MCF 10A (cell line): ENCODE measurements around the gene ZNF469. TPM values are rescaled to one million over a fixed set of nuclear protein-coding genes. Genes with fewer than 3 reads are reported as not detected.

Experiments
- BruUV-seq: library from RNA; stranded (reverse); fragments of 400-500 nt; replicated peaks from 2 replicates; lab custom pipeline; 2021; lab: Mats Ljungman, UMichigan
- CTCF ChIA-PET: fragments of 300-600 bp; sonication (Branson Sonifier 250); formaldehyde crosslinking; extraction: SDS; loops from one replicate; lab custom pipeline; 2021; ENCODE audit warnings: antibody characterized with exemption, inconsistent platforms; lab: Yijun Ruan, JAX
- POLR2A ChIA-PET: fragments of 300-600, 350-650 bp; sonication (Branson Sonifier 250); formaldehyde crosslinking; extraction: SDS; loops from one replicate; lab custom pipeline; 2020; ENCODE audit warnings: antibody characterized with exemption, inconsistent platforms; lab: Yijun Ruan, JAX
- DNase-seq: peaks from one replicate; pipeline ENCODE4 v3.0.0-alpha.2; 2018; ENCODE audit not compliant: unreplicated experiment
- H3K27ac Mint-ChIP-seq: one replicate; pipeline ENCODE4 v1.8.0; 2022; ENCODE audit warnings: mild to moderate bottlenecking, low read depth, mixed read lengths; ENCODE audit not compliant: unreplicated experiment
- H3K27me3 Mint-ChIP-seq: one replicate; pipeline ENCODE4 v1.8.0; 2022; ENCODE audit warnings: mixed read lengths; ENCODE audit not compliant: insufficient read depth, unreplicated experiment
- H3K36me3 Mint-ChIP-seq: one replicate; pipeline ENCODE4 v1.8.0; 2022; ENCODE audit warnings: mild to moderate bottlenecking, moderate library complexity, mixed read lengths; ENCODE audit not compliant: insufficient read depth, unreplicated experiment
- H3K4me1 Mint-ChIP-seq: one replicate; pipeline ENCODE4 v1.8.0; 2022; ENCODE audit warnings: mixed read lengths; ENCODE audit not compliant: insufficient read depth, unreplicated experiment
- H3K4me3 Mint-ChIP-seq: one replicate; pipeline ENCODE4 v1.8.0; 2022; ENCODE audit warnings: mild to moderate bottlenecking, moderate library complexity, mixed read lengths; ENCODE audit not compliant: unreplicated experiment
- H3K9me3 Mint-ChIP-seq: one replicate; pipeline ENCODE4 v1.8.0; 2022; ENCODE audit warnings: mixed read lengths; ENCODE audit not compliant: unreplicated experiment
- CTCF ChIP-seq: fragments of 200-600 bp; IDR thresholded peaks from one replicate; pipeline ENCODE4 v1.8.0; 2022; ENCODE audit warnings: antibody characterized with exemption, mild to moderate bottlenecking; ENCODE audit not compliant: unreplicated experiment
- intact Hi-C: fragments of 100-400 bp; cut with micrococcal nuclease; formaldehyde crosslinking; loops from 2 replicates; pipeline ENCODE4 v1.14.1; 2022
- total RNA-seq: library from RNA; stranded (reverse); gene quantifications from 2 replicates; pipeline ENCODE4 v1.2.3, GENCODE V29; 2022

Gene ZNF469
- total RNA-seq, 1 experiment from 2014 or later: not detected

GRCh38 chr16:88383401-88384221, 852 bp downstream of the ZNF469 start:
- no peak for DNase-seq
- Mint-ChIP-seq H3K27ac (no peak overlapping the region), H3K4me3 (no peak overlapping the region), H3K9me3 (no peaks in the 10 kb centered on the region), H3K4me1 (no peaks in the 10 kb centered on the region), H3K36me3 (peaks cover 6% of the 10 kb centered on the region), H3K27me3 (no peaks in the 10 kb centered on the region)
- TF ChIP-seq CTCF: no peak
- intact Hi-C loops: no loop called here
- BruUV-seq: no TSS peak
- ChIA-PET POLR2A (no interaction called here), CTCF (no interaction called here)

GRCh38 chr16:88384222-88385111, 1.7 kb downstream of the ZNF469 start:
- no peak overlapping the region for H3K27ac Mint-ChIP-seq
- no peaks in the 10 kb centered on the region for H3K4me1 Mint-ChIP-seq
- no peak for TF ChIP-seq CTCF
- H3K36me3 Mint-ChIP-seq: peaks cover 6% of the 10 kb centered on the region
- ChIA-PET POLR2A (no interaction called here), CTCF (no interaction called here)
- no peaks in the 10 kb centered on the region for H3K9me3 Mint-ChIP-seq
- BruUV-seq: no TSS peak
- peaks cover 7% of the 10 kb centered on the region for H3K27me3 Mint-ChIP-seq
- H3K4me3 Mint-ChIP-seq: no peak overlapping the region
- DNase-seq: no peak
- intact Hi-C loops: no loop called here

- Mint-ChIP-seq H3K36me3 (peaks cover 6% of the 10 kb centered on the region), H3K4me1 (no peaks in the 10 kb centered on the region), H3K27ac (no peak overlapping the region), H3K4me3 (no peak overlapping the region), H3K27me3 (peaks cover 14% of the 10 kb centered on the region), H3K9me3 (no peaks in the 10 kb centered on the region)
- ChIA-PET CTCF (no interaction called here), POLR2A (no interaction called here)
- TF ChIP-seq CTCF: no peak
- no peak for DNase-seq
- intact Hi-C loops: no loop called here
- no TSS peak for BruUV-seq
Measured at GRCh38 chr16:88385112-88385594, 2.4 kb downstream of the ZNF469 start.
